ENCODE results near the gene THRSP.

- no peak for TF ChIP-seq CTCF (IDR thresholded peaks at IDR 0.05)
- TF ChIP-seq POLR2AphosphoS5 (IDR thresholded peaks at IDR 0.05) = peak in 2 of 3 donors; percentile 34 to 71
- TF ChIP-seq POLR2A (IDR thresholded peaks at IDR 0.05) = peak; percentile 65
Observed at GRCh38 chr11:78022397-78023396, 41.0 kb upstream of the THRSP start, which contains the start of gene KCTD14.
